ENCODE measurements around the gene OR4K5. TPM values are rescaled to one million over a fixed set of nuclear protein-coding genes. Genes with fewer than 3 reads are reported as not detected.

Gene OR4K5
- total RNA-seq = not detected

GRCh38 chr14:19920021-19920657, at the start of gene OR4K5:
Gene OR4K5, plus strand, starts transcription at chr14:19920607. Its CDS starts 0 bp downstream, at chr14:19920607.
- Mint-ChIP-seq H3K36me3 (ENCODE audit: low read depth) (no peaks in the 10 kb centered on the region), H3K27me3 (no peaks in the 10 kb centered on the region), H3K9me3 (no peaks in the 10 kb centered on the region)

DNA sequence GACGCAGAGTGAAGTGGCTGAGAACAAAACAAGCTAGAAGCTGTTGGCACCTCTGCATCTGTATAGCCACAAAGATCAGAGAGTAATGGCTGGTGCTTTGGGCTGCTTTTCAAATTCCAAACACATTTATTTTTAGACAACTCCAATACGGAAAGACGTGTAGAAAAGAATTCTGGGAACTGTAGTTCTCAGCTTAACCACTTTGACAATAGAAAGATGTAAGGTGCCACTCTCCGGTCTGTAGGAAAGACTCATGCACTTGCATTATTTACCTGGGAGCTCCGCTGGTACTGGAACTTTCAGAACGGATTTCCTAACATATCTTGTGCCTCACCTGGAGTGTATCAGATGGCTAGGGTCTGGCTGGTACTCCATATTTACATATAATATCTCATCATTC, 47.2 kb upstream of the OR4K5 start:
- Mint-ChIP-seq H3K4me1 (no peaks in the 10 kb centered on the region), H3K27ac (no peak overlapping the region)

More at GRCh38 chr14:19920021-19920657, at the start of gene OR4K5:
- Mint-ChIP-seq H3K27ac (no peak within 1 kb of the TSS), H3K4me1 (no peaks in the 10 kb centered on the region), H3K4me3 (no peak within 1 kb of the TSS)
- no peak for ATAC-seq (replicated peaks)

GRCh38 chr14:19874842-19875241, 45.6 kb upstream of the OR4K5 start, which contains the start of gene OR4K2:
Gene OR4K2, plus strand, starts transcription at chr14:19875142. Its CDS starts 1,126 bp downstream, at chr14:19876268.
- H3K27ac Mint-ChIP-seq = no peak within 1 kb of the TSS
- ATAC-seq (replicated peaks) = no peak
- no peaks in the 10 kb centered on the region for H3K9me3 Mint-ChIP-seq
- H3K36me3 Mint-ChIP-seq (ENCODE audit: low read depth) = no peaks in the 10 kb centered on the region
- H3K4me3 Mint-ChIP-seq = no peak within 1 kb of the TSS
- no peaks in the 10 kb centered on the region for H3K27me3 Mint-ChIP-seq
- H3K4me1 Mint-ChIP-seq = no peaks in the 10 kb centered on the region

More for the DNA sequence above, 47.2 kb upstream of the OR4K5 start:
- ATAC-seq (replicated peaks) = no peak
- no peaks in the 10 kb centered on the region for H3K9me3 Mint-ChIP-seq
- H3K27me3 Mint-ChIP-seq = no peaks in the 10 kb centered on the region
- H3K36me3 Mint-ChIP-seq (ENCODE audit: low read depth) = no peaks in the 10 kb centered on the region
- H3K4me3 Mint-ChIP-seq = no peak overlapping the region

DNA sequence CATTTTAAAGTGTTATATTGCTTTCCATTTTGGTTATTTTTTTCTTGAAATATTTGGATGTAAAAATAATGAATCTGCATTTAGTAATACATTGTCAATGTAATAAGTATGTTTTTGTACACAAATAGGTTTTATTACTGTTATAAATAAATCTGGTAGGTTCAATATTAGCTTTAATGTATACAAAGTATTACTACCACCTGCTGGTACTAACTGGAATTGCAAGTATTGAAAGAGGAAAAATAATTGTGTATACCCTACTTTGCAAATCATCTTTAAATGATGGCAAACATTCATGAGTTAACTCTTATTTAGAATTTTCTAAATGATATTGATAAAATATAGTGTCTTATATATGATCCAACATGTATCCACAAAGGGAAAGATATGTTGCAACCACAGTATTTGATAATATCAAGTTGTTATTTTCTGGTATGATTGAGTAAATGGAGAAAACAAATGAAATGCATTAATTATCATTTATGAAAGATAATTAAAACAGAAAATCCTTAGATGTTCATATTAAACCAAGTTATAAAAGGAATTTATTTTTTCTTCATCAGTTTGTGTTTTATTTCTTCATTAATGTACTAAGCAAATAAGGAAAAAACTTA, 42.3 kb upstream of the OR4K5 start:
- Mint-ChIP-seq H3K4me1 (no peaks in the 10 kb centered on the region), H3K27ac (no peak overlapping the region), H3K9me3 (no peaks in the 10 kb centered on the region)

GRCh38 chr14:19895282-19895681, 25.1 kb upstream of the OR4K5 start:
- Mint-ChIP-seq H3K4me3 (no peak overlapping the region), H3K27ac (no peak overlapping the region), H3K4me1 (no peaks in the 10 kb centered on the region), H3K27me3 (peaks cover 2% of the 10 kb centered on the region), H3K9me3 (peaks cover 11% of the 10 kb centered on the region), H3K36me3 (ENCODE audit: low read depth) (no peaks in the 10 kb centered on the region)
- ATAC-seq (replicated peaks) = no peak

More for the DNA sequence above, 42.3 kb upstream of the OR4K5 start:
- no peak for ATAC-seq (replicated peaks)
- no peaks in the 10 kb centered on the region for H3K36me3 Mint-ChIP-seq (ENCODE audit: low read depth)
- no peak overlapping the region for H3K4me3 Mint-ChIP-seq
- no peaks in the 10 kb centered on the region for H3K27me3 Mint-ChIP-seq

- Mint-ChIP-seq H3K36me3 (ENCODE audit: low read depth) (no peaks in the 10 kb centered on the region), H3K4me1 (no peaks in the 10 kb centered on the region), H3K9me3 (peaks cover 11% of the 10 kb centered on the region), H3K27me3 (peaks cover 16% of the 10 kb centered on the region), H3K27ac (no peak overlapping the region), H3K4me3 (no peak overlapping the region)
- ATAC-seq (replicated peaks) = no peak
These were observed 19.4 kb upstream of the OR4K5 start for GRCh38 chr14:19900999-19901398.

GRCh38 chr14:19902409-19902808, 18.0 kb upstream of the OR4K5 start:
- Mint-ChIP-seq H3K9me3 (peaks cover 3% of the 10 kb centered on the region), H3K36me3 (ENCODE audit: low read depth) (no peaks in the 10 kb centered on the region), H3K27me3 (peaks cover 16% of the 10 kb centered on the region), H3K4me3 (no peak overlapping the region), H3K4me1 (no peaks in the 10 kb centered on the region), H3K27ac (no peak overlapping the region)
- ATAC-seq (replicated peaks) = no peak

- Mint-ChIP-seq H3K4me1 (no peaks in the 10 kb centered on the region), H3K27me3 (peaks cover 12% of the 10 kb centered on the region), H3K36me3 (ENCODE audit: low read depth) (no peaks in the 10 kb centered on the region), H3K27ac (no peak overlapping the region), H3K9me3 (peaks cover 2% of the 10 kb centered on the region), H3K4me3 (no peak overlapping the region)
- no peak for ATAC-seq (replicated peaks)
These were observed 13.7 kb upstream of the OR4K5 start for GRCh38 chr14:19906665-19907064.

GRCh38 chr14:19911114-19911513, 9.3 kb upstream of the OR4K5 start:
- Mint-ChIP-seq H3K27me3 (peaks cover 4% of the 10 kb centered on the region), H3K9me3 (peaks cover 5% of the 10 kb centered on the region)
- ATAC-seq (replicated peaks) = no peak

GRCh38 chr14:19917243-19917642, 3.2 kb upstream of the OR4K5 start:
- Mint-ChIP-seq H3K27me3 (no peaks in the 10 kb centered on the region), H3K4me1 (no peaks in the 10 kb centered on the region), H3K4me3 (no peak overlapping the region), H3K36me3 (ENCODE audit: low read depth) (no peaks in the 10 kb centered on the region), H3K9me3 (no peaks in the 10 kb centered on the region), H3K27ac (no peak overlapping the region)
- ATAC-seq (replicated peaks) = no peak

More at GRCh38 chr14:19911114-19911513, 9.3 kb upstream of the OR4K5 start:
- H3K4me3 Mint-ChIP-seq = no peak overlapping the region
- no peak overlapping the region for H3K27ac Mint-ChIP-seq
- no peaks in the 10 kb centered on the region for H3K36me3 Mint-ChIP-seq (ENCODE audit: low read depth)
- no peaks in the 10 kb centered on the region for H3K4me1 Mint-ChIP-seq

DNA sequence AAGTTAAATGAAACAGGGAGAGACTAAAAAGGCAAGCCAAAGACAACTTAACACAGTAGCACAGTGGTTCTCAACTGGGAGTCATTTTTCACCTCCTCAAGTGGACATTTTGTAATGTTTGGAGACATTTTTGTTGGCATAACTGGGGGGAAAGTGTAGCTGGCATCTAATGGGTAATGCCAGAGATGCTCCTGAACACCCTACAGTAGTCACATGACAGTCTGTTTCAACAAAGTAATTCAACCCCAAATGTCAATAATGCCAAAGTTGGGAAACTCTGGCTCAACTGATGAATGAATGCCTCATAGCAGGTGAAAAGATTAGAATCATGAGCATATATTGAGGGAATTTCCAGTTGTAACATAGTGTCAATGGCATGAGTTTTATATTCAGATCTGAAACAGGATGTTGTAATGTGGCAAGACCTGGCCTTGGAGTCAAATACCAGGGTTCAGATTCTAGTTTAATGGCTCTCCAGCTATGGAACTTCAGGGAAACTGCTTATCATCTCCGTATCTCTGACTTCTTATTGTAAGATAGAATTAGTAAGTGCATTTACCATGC, 2.4 kb upstream of the OR4K5 start:
- Mint-ChIP-seq H3K27ac (no peak overlapping the region), H3K36me3 (ENCODE audit: low read depth) (no peaks in the 10 kb centered on the region), H3K4me3 (no peak overlapping the region), H3K27me3 (no peaks in the 10 kb centered on the region), H3K4me1 (no peaks in the 10 kb centered on the region), H3K9me3 (no peaks in the 10 kb centered on the region)
- ATAC-seq (replicated peaks) = no peak

GRCh38 chr14:19918553-19919264, 1.7 kb upstream of the OR4K5 start:
- Mint-ChIP-seq H3K27ac (no peak overlapping the region), H3K27me3 (no peaks in the 10 kb centered on the region), H3K4me3 (no peak overlapping the region), H3K36me3 (ENCODE audit: low read depth) (no peaks in the 10 kb centered on the region), H3K4me1 (no peaks in the 10 kb centered on the region), H3K9me3 (no peaks in the 10 kb centered on the region)
- no peak for ATAC-seq (replicated peaks)

DNA sequence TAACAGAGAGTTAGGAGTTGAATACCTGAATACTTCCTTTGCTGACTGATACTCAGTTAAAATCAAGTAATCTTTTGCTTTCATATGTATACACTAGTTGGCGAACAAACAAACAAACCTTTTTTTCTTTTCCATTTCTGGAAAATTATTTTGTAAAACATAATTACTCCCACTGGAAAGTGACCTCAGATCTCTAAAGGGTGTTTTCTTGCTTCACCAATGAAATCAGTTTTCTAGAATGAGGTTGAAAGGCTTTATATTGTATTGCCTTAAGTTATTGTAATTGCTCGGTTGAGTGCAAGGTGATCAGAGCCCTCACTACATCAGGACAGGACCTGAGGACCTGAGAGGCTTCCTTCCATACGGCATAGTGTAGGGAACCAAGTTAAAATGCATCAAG, 10.2 kb downstream of the OR4K5 start, which contains the start of gene OR4K1:
OR4K1 (plus strand) TSS at position 301 of the 400 bp plus-strand sequence. CDS start 4,750 bp downstream, outside the sequence.
- ATAC-seq (replicated peaks) = no peak
- no peak within 1 kb of the TSS for H3K27ac Mint-ChIP-seq
- no peak within 1 kb of the TSS for H3K4me3 Mint-ChIP-seq
- no peaks in the 10 kb centered on the region for H3K36me3 Mint-ChIP-seq (ENCODE audit: low read depth)
- H3K4me1 Mint-ChIP-seq = no peaks in the 10 kb centered on the region
- H3K27me3 Mint-ChIP-seq = peaks cover 3% of the 10 kb centered on the region
- H3K9me3 Mint-ChIP-seq = peaks cover 4% of the 10 kb centered on the region

- H3K9me3 Mint-ChIP-seq = peaks cover 3% of the 10 kb centered on the region
- no peak for ATAC-seq (replicated peaks)
- H3K4me3 Mint-ChIP-seq = no peak overlapping the region
- no peaks in the 10 kb centered on the region for H3K27me3 Mint-ChIP-seq
- peaks cover 2% of the 10 kb centered on the region for H3K4me1 Mint-ChIP-seq
- no peaks in the 10 kb centered on the region for H3K36me3 Mint-ChIP-seq (ENCODE audit: low read depth)
- H3K27ac Mint-ChIP-seq = no peak overlapping the region
These were observed 21.3 kb downstream of the OR4K5 start for GRCh38 chr14:19941668-19942067.
